Measurements from ENCODE around the gene SPINK2.

DNA sequence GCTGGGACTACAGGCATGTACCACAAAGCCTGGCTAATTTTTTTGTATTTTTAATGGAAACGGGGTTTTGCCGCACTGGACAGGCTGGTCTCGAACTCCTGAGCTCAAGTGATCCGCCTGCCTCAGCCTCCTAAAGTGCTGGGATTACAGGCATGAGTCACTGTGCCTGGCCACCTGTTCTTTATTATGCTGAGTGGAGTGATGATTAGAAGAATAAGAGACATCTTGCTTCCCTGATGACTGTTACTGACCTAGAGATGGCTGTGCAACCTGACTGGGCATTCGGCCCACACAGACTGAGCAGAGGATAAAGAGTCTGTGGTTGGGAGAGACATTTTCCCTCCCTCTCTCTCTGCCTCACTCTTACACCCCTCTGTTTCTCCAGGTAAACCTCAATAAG, 56.7 kb downstream of the SPINK2 start:
- TF ChIP-seq, protein P1, sequence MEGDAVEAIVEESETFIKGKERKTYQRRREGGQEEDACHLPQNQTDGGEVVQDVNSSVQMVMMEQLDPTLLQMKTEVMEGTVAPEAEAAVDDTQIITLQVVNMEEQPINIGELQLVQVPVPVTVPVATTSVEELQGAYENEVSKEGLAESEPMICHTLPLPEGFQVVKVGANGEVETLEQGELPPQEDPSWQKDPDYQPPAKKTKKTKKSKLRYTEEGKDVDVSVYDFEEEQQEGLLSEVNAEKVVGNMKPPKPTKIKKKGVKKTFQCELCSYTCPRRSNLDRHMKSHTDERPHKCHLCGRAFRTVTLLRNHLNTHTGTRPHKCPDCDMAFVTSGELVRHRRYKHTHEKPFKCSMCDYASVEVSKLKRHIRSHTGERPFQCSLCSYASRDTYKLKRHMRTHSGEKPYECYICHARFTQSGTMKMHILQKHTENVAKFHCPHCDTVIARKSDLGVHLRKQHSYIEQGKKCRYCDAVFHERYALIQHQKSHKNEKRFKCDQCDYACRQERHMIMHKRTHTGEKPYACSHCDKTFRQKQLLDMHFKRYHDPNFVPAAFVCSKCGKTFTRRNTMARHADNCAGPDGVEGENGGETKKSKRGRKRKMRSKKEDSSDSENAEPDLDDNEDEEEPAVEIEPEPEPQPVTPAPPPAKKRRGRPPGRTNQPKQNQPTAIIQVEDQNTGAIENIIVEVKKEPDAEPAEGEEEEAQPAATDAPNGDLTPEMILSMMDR (IDR thresholded peaks at IDR 0.05): no peak
- TF ChIP-seq POLR2A (IDR thresholded peaks at IDR 0.05): no peak
